GM18505 (cell line): Measurements from ENCODE around the gene MACROD2.
A peak's percentile ranks its signal among the peaks of the same experiment; 100 is the strongest.

ENCODE experiments used
- ATAC-seq: cut with Tn5 transposase; IDR thresholded peaks from one replicate; pipeline ENCODE4 v1.9.1; 2021; ENCODE audit not compliant: unreplicated experiment
- POLR2A ChIP-seq: IDR thresholded peaks from 4 replicates; pipeline ENCODE4 v1.6.1; 2011; ENCODE audit warnings: borderline replicate concordance; ENCODE audit not compliant: insufficient read depth, insufficient read length; ENCODE audit errors: extremely low read depth

Gene MACROD2

DNA sequence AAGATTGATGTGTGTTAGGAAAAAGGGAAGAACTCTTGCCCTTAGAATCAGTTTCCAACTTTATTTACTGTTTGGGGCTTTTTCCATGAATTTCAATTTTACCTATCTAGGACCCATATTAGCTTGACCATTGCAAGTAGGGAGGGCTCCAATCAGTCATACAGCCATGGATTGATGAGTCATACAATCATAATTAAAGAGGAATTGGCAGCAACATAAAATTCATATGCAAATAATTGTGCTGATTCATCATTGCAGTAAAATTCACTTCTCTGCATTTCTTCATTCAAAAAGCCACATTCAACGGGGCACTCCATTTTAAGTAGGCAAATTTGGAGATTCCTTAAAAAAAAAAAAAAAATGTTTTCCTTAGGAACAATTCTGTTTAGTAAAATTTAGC, 1561.6 kb downstream of the MACROD2 start:
- no peak for TF ChIP-seq POLR2A
- no peak for ATAC-seq

DNA sequence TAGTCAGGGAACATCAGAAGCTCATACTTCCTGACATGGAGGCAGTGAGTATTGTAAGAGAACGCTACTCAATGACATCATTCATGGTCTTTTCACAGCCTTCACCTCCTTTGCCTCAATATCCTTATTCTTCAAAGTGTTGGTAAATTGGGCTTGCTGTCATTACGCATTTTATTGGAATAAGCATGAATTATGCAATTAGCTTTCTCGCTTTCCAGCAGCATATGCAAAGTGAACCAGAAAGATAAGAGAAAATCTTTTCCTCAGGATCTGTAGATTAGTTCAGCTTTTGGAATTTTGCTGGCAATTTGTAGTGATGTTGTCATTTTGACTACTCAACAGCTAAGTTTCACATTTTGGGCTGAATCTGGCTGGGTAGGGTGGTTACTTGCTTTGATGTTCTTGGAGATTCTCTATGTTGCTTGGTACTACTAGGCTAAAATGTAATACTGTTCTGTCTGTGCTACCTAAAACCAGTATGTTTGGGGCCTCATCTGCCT, 1565.8 kb downstream of the MACROD2 start:
- TF ChIP-seq POLR2A, result no peak
- ATAC-seq, result no peak

DNA sequence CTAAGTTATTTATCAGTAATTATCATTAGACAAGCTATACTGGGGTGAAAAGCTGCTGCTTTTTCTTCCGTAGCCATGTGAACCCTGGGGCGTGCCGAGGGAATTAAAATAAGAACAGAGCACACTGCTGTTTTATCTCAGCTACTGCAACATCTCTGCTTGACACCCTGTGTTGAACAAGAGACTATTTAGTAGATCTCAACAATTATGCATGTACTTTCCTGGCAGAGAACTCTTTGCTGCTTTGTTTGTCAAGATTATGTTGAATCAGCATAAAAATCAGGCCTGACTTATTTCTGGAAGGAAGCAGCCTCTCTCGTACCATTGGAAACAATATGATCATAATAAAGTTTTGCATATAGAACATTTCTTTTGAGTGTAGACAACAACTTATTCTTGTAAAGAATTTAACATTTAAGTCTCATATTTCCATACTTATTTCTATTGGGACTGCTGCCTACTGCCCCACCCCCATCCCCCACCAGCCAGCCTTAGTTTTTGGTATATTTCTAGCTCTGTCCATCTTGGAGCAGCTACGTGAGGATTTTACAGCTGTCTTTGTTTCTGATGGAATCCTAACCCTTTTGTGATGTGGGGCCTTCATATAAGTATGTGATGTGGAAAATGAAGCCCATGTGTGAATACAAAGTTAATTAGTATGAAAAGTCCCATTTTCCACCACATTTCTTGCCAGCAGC, 1566.5 kb downstream of the MACROD2 start:
- no peak for ATAC-seq

DNA sequence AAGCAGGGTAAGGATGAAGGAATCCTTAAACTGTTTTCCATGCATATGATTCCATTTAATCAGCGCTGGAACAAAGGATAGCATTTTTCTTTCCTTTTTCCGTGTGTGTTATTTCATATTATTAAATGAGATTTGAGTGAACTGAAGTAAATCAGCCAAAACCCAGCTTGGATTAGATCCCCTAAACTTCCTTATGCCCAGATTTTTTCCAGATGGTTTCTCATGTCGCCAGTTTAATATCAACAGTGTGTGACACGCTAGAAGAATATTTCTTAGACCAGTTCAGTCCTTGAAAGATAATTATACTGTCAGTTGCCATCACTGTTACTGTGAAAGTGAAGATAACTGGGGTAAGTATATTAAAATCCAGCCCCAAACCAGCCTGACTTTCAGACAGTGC, 1568.5 kb downstream of the MACROD2 start:
- no peak for TF ChIP-seq POLR2A
- no peak for ATAC-seq

More for the DNA sequence above, 1566.5 kb downstream of the MACROD2 start:
- TF ChIP-seq POLR2A, result no peak

DNA sequence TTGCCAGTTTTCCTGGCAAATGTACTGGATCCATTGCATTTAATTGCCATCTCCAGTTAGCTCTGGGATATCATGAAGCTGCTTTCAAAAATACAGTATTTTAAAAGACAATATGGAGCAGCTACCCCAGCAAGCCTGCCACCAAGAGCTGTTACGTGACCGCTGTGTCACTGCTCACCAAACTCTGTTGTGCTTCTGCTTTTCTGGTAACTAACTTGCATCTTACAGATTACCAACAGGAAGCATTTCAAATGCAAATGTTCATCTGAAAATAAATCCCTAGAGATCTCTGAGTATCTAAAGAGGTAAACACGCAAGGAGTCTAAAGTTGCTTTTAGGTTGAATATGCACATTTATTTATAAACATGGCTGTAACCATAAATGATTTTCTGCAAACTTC, 1569.7 kb downstream of the MACROD2 start:
- peak; percentile 66 for ATAC-seq
- TF ChIP-seq POLR2A, result no peak

DNA sequence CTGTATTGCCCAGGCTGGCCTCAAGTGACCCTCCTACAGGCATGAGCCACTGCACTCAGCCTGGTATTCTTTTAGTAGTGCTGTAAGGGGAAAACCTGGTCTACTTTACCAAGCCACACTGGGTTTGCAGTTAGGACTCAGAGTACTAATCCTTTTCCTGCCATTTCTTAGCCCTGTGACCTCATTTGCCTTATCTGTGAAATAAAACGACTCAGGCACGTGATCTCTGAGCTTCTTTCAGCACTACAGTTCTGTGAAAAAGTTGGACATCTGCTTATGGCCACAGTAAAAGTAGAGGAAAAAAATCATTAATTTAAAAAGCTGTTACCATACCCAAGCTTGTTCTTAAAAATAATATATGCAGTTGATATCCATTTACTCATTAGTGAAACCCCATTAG, 1570.5 kb downstream of the MACROD2 start:
- TF ChIP-seq POLR2A, result no peak
- no peak for ATAC-seq

DNA sequence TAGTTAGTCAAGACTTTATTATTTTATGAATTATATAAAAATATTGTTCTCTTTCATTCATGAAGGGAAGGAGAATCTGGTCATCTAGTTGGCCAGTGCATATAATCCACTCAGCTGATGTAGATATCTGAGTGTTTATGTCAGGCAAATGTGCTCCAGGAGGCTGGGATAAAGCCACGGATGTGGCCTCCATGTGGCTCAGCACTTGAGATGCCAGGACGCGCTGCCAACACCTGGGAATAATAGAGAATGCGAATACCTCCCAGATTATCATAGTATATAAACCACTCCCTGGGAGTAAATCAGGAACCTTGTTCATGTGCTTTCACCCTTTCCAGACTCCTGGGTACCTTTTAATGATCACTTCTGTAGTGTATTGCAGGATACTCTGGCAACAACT, 1571.9 kb downstream of the MACROD2 start:
- TF ChIP-seq POLR2A, result no peak
- no peak for ATAC-seq

DNA sequence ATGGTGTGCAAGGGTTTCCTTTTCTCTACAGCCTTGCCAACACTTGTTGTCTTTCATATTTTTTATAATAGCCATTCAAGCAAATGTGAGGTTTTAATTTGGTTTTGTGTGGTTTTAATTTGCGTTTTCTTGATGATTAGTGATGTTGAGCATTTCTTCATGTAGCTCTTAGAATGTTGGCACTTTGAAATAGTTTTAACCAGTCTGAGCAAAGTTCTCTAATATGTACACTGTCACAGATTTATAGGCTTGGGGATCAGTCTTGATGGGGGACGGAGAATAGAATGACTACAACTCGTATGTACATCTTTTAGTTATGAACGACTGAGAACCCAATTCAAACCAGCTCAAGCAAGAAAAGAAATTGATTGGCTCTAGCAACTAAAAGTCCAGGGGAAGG, 1574.8 kb downstream of the MACROD2 start:
- no peak for TF ChIP-seq POLR2A
- ATAC-seq, result no peak

DNA sequence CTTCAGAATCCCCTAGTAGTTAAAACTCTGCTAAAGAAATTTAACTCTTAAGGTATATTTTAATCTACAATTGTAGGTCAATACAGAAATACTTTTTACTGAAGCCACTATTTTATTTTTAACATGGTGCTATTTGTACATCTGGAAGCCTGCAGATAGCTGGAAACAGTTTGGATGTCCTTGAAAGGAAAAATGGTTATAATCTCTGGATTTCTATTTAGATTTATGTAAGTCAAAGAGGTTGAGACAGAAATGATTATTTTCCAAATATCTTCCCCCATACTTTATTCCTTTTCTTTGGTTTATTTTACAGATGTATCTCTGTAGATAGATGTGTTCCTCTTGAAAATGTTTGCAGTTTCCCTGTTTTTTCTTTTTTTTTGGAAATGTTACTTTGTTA, 1575.7 kb downstream of the MACROD2 start:
- TF ChIP-seq POLR2A, result no peak
- ATAC-seq, result no peak

DNA sequence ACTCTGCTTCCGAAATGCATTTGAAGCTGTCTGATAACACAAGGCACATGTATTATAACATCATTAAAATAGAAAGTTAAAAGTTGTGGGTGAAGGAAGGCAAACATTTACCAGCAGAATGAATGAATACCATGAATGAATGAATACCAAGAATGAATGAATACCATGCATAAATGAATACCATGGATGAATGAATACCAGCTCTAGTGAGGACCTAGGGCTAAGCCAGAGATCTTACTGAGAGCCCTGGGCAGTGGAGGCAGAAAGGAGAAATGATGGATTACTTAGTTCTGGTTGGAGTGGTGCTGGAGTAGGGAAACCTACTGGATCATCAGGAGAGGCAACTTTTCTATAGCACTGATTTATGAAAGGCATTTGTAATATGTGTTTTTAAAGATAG, 1579.9 kb downstream of the MACROD2 start:
- no peak for TF ChIP-seq POLR2A
- ATAC-seq, result no peak

DNA sequence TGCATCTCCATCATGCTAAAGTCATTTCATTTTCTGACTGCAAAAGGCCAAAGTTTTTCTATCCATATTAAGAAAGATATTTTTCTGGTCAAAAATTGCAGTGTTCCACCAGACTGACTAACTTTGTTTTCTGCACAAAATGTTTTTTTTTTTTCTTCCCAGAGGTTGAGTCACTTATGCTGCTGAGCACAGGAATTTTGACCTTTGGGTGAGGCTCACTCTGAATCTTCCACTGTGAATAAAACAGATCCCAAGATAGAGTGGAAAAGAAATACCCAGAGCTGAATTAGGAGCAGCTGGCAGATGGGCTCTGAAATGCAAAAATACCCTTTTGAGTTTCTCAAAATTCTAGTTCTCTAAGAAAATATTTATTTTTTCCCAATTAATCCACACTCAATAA, 1581.1 kb downstream of the MACROD2 start:
- no peak for TF ChIP-seq POLR2A
- no peak for ATAC-seq

DNA sequence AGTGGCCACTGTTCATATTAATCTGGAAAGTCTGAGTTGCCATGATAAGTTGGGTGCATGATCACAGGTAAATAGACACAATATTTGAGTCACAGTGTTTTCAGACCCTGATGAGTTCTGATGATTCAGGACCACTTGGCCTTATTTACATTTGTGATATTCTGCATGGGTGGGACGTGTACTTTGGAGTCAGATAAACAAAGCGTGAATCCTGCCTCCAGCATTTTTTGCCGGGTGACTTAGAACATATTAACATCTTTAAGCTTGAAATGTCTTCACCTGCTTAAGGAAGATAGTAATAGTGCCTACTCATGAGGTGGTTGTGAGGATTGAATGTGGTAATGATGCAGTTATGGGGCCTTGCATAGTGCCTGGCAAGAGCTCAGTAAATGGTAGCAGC, 1582.8 kb downstream of the MACROD2 start:
- ATAC-seq, result no peak

DNA sequence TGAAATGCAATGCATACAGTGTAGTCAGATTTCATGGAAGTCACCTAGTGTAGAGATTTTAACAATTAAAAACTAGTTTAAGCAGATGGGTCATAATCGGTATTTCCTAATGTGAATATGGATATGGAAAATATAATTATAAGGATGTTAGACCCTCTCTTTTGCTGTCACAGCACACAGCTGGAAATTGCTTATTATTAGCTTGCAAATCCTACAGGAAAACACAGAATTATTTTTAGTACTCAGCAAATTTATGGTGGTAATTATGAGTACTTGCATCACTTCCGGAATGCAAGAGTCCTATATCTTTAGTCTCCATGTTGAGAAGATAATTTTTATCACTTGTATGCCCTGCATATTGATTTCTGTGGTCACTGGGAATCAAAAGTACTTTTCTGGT, 1584.4 kb downstream of the MACROD2 start:
- no peak for TF ChIP-seq POLR2A
- ATAC-seq, result no peak

More for the DNA sequence above, 1582.8 kb downstream of the MACROD2 start:
- no peak for TF ChIP-seq POLR2A

DNA sequence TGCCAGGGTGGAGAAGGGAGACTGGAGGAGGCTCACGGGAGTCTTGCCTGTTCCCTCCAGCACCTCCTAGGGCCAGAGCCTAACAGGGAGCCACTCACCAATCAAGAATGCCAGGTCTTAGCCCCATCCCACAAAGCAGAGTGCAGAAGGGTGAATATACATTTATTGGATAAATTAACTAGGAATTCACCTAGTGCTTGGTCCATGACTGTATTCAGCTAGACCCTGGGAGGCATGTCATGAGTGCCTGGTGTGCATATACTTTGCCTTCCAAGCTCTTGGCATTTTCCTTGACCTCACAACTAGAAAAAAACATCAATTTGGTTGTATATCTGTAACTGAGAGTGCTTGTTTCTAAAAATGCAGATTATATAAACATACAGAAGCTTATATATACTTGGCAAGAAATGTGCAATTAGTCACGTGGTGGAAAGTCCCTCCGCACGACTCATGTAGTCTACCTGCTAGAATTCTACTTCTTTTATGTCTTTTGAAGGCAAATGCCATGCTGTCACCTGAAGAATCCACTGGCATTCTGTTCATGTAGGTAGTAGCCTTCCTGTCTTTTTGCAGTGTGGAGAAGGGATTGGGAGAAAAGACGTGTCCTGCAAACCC, 1586.9 kb downstream of the MACROD2 start:
- ATAC-seq, result no peak
- no peak for TF ChIP-seq POLR2A
